Type B pancreatic cell (in vitro differentiated cells): ENCODE data around the gene SLC44A4. TPM values are rescaled to one million over a fixed set of nuclear protein-coding genes. Genes with fewer than 3 reads are reported as not detected.
A peak's percentile ranks its signal among the peaks of the same experiment; 100 is the strongest.

Experiments
- DNase-seq: peaks from one replicate; pipeline ENCODE4 v3.0.0; 2021; ENCODE audit warnings: mixed read lengths; ENCODE audit not compliant: unreplicated experiment; ENCODE audit errors: extremely low spot score
- H3K27ac Mint-ChIP-seq: 2 replicates; pipeline ENCODE4 v1.8.0; 2021; ENCODE audit warnings: mild to moderate bottlenecking, mixed read lengths
- H3K27me3 Mint-ChIP-seq: 2 replicates; pipeline ENCODE4 v1.8.0; 2021; ENCODE audit warnings: mixed read lengths
- H3K36me3 Mint-ChIP-seq: 2 replicates; pipeline ENCODE4 v1.8.0; 2021; ENCODE audit warnings: mixed read lengths
- H3K4me1 Mint-ChIP-seq: one replicate; pipeline ENCODE4 v1.8.0; 2021; ENCODE audit warnings: mixed read lengths; ENCODE audit not compliant: unreplicated experiment
- H3K4me3 Mint-ChIP-seq: 2 replicates; pipeline ENCODE4 v1.8.0; 2021; ENCODE audit warnings: mild to moderate bottlenecking, mixed read lengths
- H3K9me3 Mint-ChIP-seq: 2 replicates; pipeline ENCODE4 v1.8.0; 2021; ENCODE audit warnings: mixed read lengths
- total RNA-seq: library from RNA; stranded (reverse); gene quantifications from 2 replicates; pipeline ENCODE4 v1.2.1, GENCODE V29; 2021; ENCODE audit warnings: low replicate concordance
- TF ChIP-seq, protein P1 (sequence below): fragments of 200-600 bp; sonication (generic); conservative IDR thresholded peaks from 2 replicates; pipeline ENCODE4 v1.5.0; 2021; ENCODE audit warnings: antibody characterized with exemption, mild to moderate bottlenecking

Gene SLC44A4
- total RNA-seq, 1 donor from 2014 or later, result 10.6 TPM

DNA sequence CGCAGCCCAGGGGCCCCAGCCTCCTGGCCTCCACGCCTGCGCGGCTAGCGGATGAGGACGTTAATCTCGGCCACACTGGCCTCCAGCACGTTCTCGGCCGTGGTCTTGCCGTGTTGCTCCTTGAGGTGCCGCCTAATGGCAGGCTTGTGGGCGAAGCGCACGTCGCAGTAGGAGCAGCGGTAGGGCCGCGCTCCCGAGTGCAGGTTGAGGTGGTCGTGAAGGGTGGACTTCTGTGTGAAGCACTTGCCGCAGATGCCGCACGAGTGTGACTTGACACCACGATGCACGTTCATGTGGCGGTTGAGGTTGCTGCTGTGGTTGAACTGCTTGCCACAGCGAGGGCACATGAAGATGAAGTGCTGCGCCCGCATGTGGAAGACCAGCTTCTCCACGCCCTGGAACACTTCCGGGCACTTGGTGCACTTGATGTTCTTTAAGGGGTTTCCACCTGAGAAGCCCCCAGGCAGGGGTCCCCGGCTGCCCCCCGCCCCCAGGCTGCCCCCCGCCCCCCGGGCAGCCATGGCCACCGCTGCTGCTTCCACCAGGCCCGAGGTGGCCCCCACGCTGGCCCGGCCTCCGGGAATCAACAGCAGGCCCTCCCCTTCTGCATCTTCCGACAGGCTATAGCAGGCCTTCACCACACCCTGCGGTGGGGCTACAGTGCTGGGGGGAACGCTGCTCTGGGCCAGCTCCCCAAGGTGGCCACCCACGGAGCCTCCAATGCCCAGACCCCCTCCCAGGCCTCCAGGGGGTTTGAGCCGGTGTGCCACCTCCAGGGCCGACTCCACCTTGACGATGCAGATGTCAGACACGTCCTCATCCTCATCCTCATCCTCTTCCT, 21.3 kb upstream of the SLC44A4 start:
- no peak for DNase-seq
- Mint-ChIP-seq H3K4me3 (peak overlapping the region; percentile 85), H3K9me3 (no peaks in the 10 kb centered on the region), H3K4me1 (peaks cover 16% of the 10 kb centered on the region), H3K27me3 (no peaks in the 10 kb centered on the region), H3K27ac (peak overlapping the region; percentile 92), H3K36me3 (no peaks in the 10 kb centered on the region)
- TF ChIP-seq, protein P1, sequence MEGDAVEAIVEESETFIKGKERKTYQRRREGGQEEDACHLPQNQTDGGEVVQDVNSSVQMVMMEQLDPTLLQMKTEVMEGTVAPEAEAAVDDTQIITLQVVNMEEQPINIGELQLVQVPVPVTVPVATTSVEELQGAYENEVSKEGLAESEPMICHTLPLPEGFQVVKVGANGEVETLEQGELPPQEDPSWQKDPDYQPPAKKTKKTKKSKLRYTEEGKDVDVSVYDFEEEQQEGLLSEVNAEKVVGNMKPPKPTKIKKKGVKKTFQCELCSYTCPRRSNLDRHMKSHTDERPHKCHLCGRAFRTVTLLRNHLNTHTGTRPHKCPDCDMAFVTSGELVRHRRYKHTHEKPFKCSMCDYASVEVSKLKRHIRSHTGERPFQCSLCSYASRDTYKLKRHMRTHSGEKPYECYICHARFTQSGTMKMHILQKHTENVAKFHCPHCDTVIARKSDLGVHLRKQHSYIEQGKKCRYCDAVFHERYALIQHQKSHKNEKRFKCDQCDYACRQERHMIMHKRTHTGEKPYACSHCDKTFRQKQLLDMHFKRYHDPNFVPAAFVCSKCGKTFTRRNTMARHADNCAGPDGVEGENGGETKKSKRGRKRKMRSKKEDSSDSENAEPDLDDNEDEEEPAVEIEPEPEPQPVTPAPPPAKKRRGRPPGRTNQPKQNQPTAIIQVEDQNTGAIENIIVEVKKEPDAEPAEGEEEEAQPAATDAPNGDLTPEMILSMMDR, result no peak

DNA sequence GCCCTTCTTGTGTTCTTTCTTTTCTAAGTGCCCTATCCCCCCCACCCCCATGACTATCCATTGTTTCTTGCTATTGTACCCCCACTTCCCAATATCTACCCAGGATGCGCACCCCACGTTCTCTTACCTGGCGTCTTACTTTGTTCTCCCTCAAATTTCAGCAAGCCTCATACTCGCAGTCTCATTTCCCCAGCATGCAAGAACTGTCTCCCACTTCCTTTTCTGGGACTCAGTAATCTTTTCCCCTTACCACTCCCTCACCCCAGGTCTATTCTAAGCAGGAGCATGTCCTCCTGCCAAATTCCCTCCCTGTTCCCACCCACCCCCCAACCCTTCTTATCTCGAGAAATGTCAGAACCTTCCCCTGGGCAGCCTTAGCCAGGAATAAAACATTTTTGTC, 20.4 kb upstream of the SLC44A4 start:
- H3K4me1 Mint-ChIP-seq, result peaks cover 16% of the 10 kb centered on the region
- TF ChIP-seq, protein P1, result no peak
- H3K27me3 Mint-ChIP-seq, result no peaks in the 10 kb centered on the region
- no peaks in the 10 kb centered on the region for H3K9me3 Mint-ChIP-seq
- DNase-seq, result no peak
- H3K36me3 Mint-ChIP-seq, result no peaks in the 10 kb centered on the region
- peak overlapping the region; percentile 85 for H3K4me3 Mint-ChIP-seq
- peak overlapping the region; percentile 92 for H3K27ac Mint-ChIP-seq

DNA sequence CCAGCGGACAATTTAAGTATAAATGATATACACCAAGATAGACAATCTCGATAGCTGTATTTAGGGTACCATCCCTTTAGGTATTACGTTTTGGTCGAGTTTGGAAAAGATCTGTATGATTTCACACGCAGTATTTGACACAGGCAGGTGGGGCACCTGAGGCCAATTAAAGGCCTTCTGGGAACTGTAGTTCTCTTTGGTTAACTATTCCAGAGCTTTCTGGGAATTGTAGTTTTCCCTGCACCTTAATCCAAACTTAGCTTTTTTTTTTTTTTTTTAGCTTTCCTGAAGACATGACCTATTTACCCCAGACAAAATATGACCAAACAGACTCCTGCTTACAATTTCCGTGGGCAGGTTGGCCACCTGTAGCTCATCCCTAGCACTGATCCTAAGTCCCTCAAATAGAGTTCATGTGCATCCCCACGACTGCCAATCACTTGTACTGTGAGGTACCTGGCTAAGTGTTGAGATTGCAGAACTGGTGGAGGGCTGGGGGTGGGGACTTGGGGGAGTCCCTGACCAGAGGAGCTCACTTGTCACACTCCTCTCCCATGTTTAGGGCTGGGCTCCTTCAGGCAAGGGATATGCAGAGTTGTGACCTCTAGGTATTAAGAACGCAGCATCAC, 19.7 kb upstream of the SLC44A4 start:
- Mint-ChIP-seq H3K27ac (peak overlapping the region; percentile 92), H3K27me3 (no peaks in the 10 kb centered on the region), H3K4me3 (peak overlapping the region; percentile 95), H3K4me1 (peaks cover 16% of the 10 kb centered on the region), H3K9me3 (no peaks in the 10 kb centered on the region), H3K36me3 (peaks cover 1% of the 10 kb centered on the region)
- DNase-seq, result no peak
- TF ChIP-seq, protein P1, result no peak

DNA sequence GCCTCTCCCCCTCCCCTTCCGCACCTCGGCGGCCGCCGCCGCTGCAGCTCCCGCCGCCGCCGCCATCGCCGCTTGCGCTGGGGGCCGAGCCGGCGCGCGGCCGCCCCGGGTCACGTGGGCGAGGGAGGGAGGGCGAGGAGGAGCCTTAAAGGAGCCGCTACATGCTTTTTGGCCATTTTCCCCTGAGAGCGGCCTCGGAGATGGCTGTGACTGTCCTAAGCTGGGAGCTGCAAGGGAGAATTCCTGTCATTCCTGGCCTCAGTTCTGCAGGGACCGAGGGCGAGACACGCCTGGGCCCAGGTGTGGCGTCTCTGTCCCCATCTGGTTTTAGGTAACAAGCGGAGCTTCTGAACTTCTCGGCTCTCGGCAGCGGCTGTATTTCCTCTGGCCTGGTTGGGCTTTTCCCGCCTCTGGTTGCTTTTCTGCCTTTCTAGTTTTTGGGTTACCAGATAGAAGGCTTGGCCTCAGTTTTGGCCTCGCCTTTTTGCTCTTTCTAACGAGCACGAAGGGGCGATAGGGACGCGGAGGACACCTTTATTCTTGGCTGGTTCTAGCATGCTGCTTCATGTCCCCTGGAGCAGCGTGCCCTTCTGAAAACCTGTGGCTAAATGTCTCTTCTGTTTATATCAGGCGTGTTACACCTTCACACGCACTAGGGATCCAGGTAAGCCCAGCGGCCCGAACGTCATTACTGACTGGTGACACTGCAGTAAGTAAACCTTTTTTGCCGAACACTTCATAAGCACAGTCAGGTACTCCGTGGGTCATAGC, 19.0 kb upstream of the SLC44A4 start, which contains the start of gene EHMT2:
TSS of gene EHMT2 (minus strand) at position 87 of the 771 bp plus-strand sequence. CDS start at position 66, 21 bp downstream.
- Mint-ChIP-seq H3K27ac (peak within 1 kb of the TSS; percentile 92), H3K4me3 (peak within 1 kb of the TSS; percentile 95), H3K27me3 (no peaks in the 10 kb centered on the region), H3K4me1 (peaks cover 13% of the 10 kb centered on the region), H3K36me3 (peaks cover 3% of the 10 kb centered on the region), H3K9me3 (no peaks in the 10 kb centered on the region)
- DNase-seq, result peak; percentile 88
- TF ChIP-seq, protein P1, result no peak

DNA sequence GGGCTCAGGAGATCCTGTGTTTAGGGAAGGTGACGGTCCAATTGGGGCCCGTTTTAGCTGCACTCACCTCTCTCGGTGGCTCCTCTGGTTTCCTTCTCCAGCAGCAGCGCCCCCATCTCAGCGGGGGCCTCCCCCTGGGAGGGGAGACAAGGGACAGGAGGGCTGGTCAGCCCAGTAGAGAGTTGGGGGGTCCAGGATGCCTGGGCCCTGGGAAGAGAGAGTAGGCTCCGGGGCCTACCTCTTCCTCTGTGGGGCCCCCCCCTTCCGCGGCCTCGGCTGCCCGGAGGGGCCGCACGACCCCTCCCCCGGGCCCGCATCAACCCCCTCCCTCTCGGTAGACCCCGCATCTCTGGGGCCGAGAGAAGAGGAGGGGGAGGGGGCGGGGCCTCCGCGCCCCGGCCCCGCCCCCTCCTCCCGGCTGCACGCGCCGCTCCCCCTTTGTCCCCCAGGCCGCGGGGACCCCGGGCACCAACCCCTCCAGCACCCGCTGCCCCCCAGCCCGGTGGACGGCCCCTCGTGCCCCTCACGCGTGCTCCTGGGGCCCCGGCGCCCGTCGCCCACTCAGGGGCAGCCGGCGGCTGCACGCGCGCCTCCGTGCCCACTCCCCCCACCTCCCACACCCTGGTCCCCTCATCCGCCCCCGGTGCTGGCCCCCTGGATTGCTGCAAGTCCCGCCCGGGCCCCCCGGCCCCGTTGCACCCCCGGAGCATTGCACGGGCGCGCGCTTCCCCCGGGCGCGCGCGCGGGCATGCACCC, 18.2 kb upstream of the SLC44A4 start:
- no peaks in the 10 kb centered on the region for H3K9me3 Mint-ChIP-seq

More for the DNA sequence above, 18.2 kb upstream of the SLC44A4 start:
- Mint-ChIP-seq H3K27ac (no peak overlapping the region), H3K4me3 (peak overlapping the region; percentile 86), H3K27me3 (no peaks in the 10 kb centered on the region), H3K36me3 (peaks cover 9% of the 10 kb centered on the region), H3K4me1 (peaks cover 8% of the 10 kb centered on the region)
- TF ChIP-seq, protein P1, result no peak
- no peak for DNase-seq
